ENCODE data around the gene HS2ST1.

GRCh38 chr1:87023326-87023725 is 108.9 kb downstream of the HS2ST1 start:
- TF ChIP-seq ZFP30 (CRISPR knock-in tag; IDR thresholded peaks at IDR 0.05) (no peak), SNAI2 (CRISPR knock-in tag; IDR thresholded peaks at IDR 0.05) (no peak), PATZ1 (CRISPR knock-in tag; IDR thresholded peaks at IDR 0.05; ENCODE audit: borderline replicate concordance) (no peak), ZNF565 (CRISPR knock-in tag; conservative IDR thresholded peaks at IDR 0.05; ENCODE audit: low read depth) (no peak), ZC3H10 (CRISPR knock-in tag; IDR thresholded peaks at IDR 0.05) (no peak), OSR1 (CRISPR knock-in tag; IDR thresholded peaks at IDR 0.05) (no peak), PPARA (CRISPR knock-in tag; IDR thresholded peaks at IDR 0.05; ENCODE audit: borderline replicate concordance) (no peak), RARB (CRISPR knock-in tag; IDR thresholded peaks at IDR 0.05) (no peak), CREB5 (CRISPR knock-in tag; IDR thresholded peaks at IDR 0.05; ENCODE audit: low read depth) (no peak), ESRRG (CRISPR knock-in tag; IDR thresholded peaks at IDR 0.05) (no peak), ARNTL (CRISPR knock-in tag; IDR thresholded peaks at IDR 0.05; ENCODE audit: borderline replicate concordance, low read depth) (no peak), ZFP3 (CRISPR knock-in tag; IDR thresholded peaks at IDR 0.05) (no peak), ISL1 (CRISPR knock-in tag; IDR thresholded peaks at IDR 0.05) (no peak)

Data from SK-N-SH treated with all-trans-retinoic acid at 6 μM for 48 hours (cell line).